Measurements from ENCODE around the gene SQOR. TPM values are rescaled to one million over a fixed set of nuclear protein-coding genes. Genes with fewer than 3 reads are reported as not detected.

SQOR gene
- total and polyA plus RNA-seq, 8 donors: 49.6 to 128 (median 62.8) TPM

GRCh38 chr15:45644437-45644836 lies 9.6 kb downstream of the SQOR start:
- no peaks in the 10 kb centered on the region for H3K36me3 ChIP-seq
- H3K9me3 ChIP-seq: no peaks in the 10 kb centered on the region
- 27 to 87% (median 76%) methylated on average over 2 of the region's 2 CpGs for WGBS, 5 donors
- no peak overlapping the region for H3K4me3 ChIP-seq
- TF ChIP-seq POLR2AphosphoS5 (IDR thresholded peaks at IDR 0.05) (no peak), EP300 (IDR thresholded peaks at IDR 0.05) (no peak), POLR2A (IDR thresholded peaks at IDR 0.05) (no peak), CTCF (IDR thresholded peaks at IDR 0.05) (no peak)
- no peaks in the 10 kb centered on the region for H3K27me3 ChIP-seq
- H3K27ac ChIP-seq: peak overlapping the region in 4 of 5 donors; percentile 53 to 95 (median 71)
- intact Hi-C loops (cut with DNase I; ENCODE audit: low total_unique reads): no loop called here
- peaks cover 73 to 100% (median 93%) of the 10 kb centered on the region in 4 donors for H3K4me1 ChIP-seq
- DNase-seq: no peak

GRCh38 chr15:45645026-45645980 lies 10.5 kb downstream of the SQOR start:
- no peak for TF ChIP-seq CTCF (IDR thresholded peaks at IDR 0.05)
- TF ChIP-seq POLR2AphosphoS5 (IDR thresholded peaks at IDR 0.05): peak in 2 of 3 donors; percentile 43 to 75
- TF ChIP-seq POLR2A (IDR thresholded peaks at IDR 0.05): no peak
- TF ChIP-seq EP300 (IDR thresholded peaks at IDR 0.05): no peak
- Histone ChIP-seq H3K27me3 (no peaks in the 10 kb centered on the region), H3K4me3 (no peak overlapping the region), H3K27ac (peak overlapping the region; percentile 53 to 95 (median 70)), H3K36me3 (no peaks in the 10 kb centered on the region), H3K4me1 (peaks cover 74 to 100% (median 94%) of the 10 kb centered on the region in 4 donors), H3K9me3 (no peaks in the 10 kb centered on the region)
- 54 to 68% (median 63%) methylated on average over 9 of the region's 9 CpGs for WGBS, 5 donors
- intact Hi-C loops (cut with DNase I; ENCODE audit: low total_unique reads): no loop called here
- DNase-seq: peak in 1 of 2 donors; percentile 77

- intact Hi-C loops (cut with DNase I; ENCODE audit: low total_unique reads): no loop called here
- Histone ChIP-seq H3K4me1 (peaks cover 66 to 99% (median 89%) of the 10 kb centered on the region in 4 donors), H3K27ac (peak overlapping the region; percentile 53 to 95 (median 70)), H3K27me3 (no peaks in the 10 kb centered on the region), H3K9me3 (no peaks in the 10 kb centered on the region), H3K36me3 (peaks cover 0 to 6% (median 3%) of the 10 kb centered on the region in 4 donors), H3K4me3 (no peak overlapping the region)
- 45 to 67% (median 53%) methylated on average over 3 of the region's 3 CpGs for WGBS, 5 donors
- DNase-seq: no peak
- TF ChIP-seq CTCF (IDR thresholded peaks at IDR 0.05): no peak
- TF ChIP-seq POLR2A (IDR thresholded peaks at IDR 0.05): no peak
- TF ChIP-seq POLR2AphosphoS5 (IDR thresholded peaks at IDR 0.05): no peak
- no peak for TF ChIP-seq EP300 (IDR thresholded peaks at IDR 0.05)
These were observed 11.4 kb downstream of the SQOR start for GRCh38 chr15:45646220-45646619.

- 93 to 97% (median 97%) methylated on average over 6 of the region's 6 CpGs for WGBS, 5 donors
- peaks cover 53 to 94% (median 79%) of the 10 kb centered on the region in 4 donors for H3K4me1 ChIP-seq
- no peak overlapping the region for H3K4me3 ChIP-seq
- H3K9me3 ChIP-seq: no peaks in the 10 kb centered on the region
- TF ChIP-seq POLR2AphosphoS5 (IDR thresholded peaks at IDR 0.05) (no peak), POLR2A (IDR thresholded peaks at IDR 0.05) (no peak), CTCF (IDR thresholded peaks at IDR 0.05) (no peak), EP300 (IDR thresholded peaks at IDR 0.05) (no peak)
- no peaks in the 10 kb centered on the region for H3K27me3 ChIP-seq
- intact Hi-C loops (cut with DNase I; ENCODE audit: low total_unique reads): no loop called here
- DNase-seq: no peak
- peak overlapping the region in 3 of 5 donors; percentile 75 to 95 (median 77) for H3K27ac ChIP-seq
- H3K36me3 ChIP-seq: peaks cover 0 to 9% (median 3%) of the 10 kb centered on the region in 4 donors
These were observed 13.0 kb downstream of the SQOR start for GRCh38 chr15:45647828-45648227.

Measured in stomach (tissue), 9 donors.